CD4-positive, alpha-beta T cell treated with Interleukin-6 for 4 hours (primary cell): ENCODE data around the gene PREX1.

ENCODE experiments used
- DNase-seq: peaks from one replicate; pipeline ENCODE4 v3.0.0-alpha.2; 2020; ENCODE audit warnings: mixed read lengths

The PREX1 gene

DNA sequence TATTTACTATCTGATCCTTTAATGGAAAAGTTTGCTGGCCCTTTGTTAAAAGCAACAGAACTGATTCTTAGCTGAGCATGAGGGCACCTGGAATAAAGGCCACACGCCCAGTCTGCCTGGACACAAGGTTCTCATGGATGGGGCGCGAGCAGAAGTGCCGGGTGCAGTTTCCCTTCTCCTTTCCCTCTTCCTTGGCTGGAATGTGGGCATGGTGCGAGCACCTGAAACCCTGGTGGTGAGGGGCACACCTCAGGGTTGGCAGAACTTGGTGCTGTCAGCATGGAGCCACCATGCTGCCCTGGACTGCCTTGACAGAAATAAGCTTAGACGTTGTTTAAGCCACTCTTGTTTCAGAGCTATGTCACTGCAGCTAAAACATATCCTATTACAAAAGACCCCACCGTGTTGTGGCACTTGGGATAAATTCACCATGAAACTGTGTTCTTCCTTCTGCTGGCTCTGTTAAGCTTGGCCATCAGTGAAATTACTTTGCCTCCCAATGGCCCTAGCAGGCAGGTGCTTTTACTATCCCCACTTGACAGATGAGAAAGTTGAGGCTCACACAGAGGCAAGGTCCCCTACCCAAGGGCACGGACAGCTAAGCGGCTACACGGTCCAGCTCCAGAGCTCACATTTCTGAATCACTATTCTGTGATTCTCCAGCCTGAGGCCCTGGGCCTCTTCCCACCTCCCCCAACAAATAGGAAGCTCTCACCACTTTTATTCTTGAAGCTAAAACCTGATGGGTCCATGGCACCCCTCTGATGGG is 115.9 kb downstream of the PREX1 start:
- no peak for DNase-seq

DNA sequence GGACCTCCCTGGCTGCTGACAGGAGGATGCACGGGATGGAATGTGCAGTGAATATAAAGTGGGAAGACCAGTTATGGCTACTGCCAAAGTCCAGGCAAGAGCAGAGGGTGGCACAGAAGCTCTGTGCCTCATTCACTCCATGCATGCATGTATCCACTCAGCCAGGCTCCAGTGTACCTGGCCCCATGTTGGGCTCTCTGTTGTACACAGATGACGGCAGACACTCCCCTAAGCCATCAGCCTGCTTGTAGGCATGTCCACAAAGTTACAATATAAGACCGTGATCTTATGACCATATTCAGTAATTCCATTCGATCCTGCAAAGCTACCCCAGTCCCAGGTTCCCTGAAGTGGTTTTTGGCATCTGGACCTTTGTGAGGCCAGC is 116.8 kb downstream of the PREX1 start:
- no peak for DNase-seq

DNA sequence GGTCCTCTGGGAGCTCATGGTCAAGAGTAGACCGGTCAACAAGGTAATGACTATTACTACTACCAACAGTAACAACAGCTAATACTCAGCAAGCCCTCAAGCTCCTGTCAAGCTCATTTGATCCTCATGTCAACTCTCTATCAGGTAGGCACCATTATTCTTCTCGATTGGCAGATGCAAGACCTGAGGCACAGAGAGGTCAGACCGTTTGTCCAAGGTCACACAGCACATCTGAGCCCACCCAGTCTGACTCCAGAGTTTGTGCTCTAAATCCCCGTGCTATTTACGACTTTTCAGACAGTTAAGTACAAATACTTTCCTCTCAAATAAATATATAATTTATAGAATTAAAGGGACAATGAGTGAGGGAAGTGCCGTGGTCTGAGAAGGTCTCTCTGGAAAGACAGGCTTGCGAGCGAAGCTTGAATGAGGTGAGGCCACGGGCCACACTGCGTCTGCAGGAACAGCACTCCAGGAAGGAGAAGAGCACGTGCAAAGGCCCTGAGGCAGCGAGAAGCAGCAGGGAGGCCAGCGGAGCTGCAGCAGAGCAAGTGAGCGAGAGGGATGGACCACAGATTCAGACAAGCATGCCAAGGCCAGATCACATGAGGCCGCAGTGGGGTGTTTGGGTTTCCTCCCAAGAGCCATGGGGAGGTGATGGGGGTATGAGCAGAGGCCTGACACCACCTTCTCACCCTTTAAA is 117.3 kb downstream of the PREX1 start:
- no peak for DNase-seq

DNA sequence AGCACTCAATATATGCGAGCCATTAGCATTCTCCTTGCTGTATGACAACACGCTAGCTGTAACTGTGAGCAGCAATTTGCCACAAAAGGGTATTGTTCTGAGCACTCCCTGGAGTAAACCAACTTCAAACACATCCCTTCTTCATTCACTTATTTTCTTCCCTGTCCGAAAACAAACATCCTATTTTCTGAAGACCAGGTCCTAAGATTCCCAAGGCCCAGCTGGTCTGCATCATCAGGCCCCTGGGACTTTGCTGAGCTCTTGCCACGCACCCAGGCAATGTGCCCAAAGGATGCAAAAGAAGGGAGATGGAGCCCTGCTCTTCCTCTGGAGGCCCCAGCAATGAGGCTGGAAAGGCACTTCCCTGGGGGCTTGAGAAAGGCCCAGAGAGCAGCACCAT is 118.1 kb downstream of the PREX1 start:
- no peak for DNase-seq

DNA sequence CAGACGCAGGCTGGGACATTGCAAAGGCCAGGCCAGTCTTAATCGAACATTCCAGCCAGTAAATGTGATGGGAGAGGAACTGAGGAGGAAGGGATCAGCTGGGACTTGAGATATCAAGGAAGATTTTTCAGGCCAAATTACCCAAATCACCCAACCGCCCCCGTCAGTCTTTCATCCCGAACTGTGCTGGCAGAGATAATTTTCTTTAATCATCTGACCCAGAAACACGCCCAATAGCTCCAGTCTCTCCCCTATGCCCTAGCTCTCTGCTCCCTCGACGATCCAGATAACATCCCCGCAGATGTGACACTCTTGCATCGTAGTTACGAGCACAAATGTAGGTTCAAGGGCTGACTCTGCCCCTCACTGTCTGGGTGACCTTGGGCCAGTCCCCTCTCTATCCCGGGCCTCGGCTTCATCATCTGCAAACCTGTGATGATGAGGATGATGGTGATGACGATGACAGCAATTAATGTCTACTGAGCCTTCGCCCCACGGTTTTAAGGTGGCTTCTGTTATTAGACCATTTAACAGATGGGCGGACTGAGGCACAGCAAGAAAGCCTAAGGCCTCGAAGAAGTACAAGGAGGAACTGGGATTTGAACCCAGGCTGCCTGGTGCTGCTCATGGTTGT is 118.6 kb downstream of the PREX1 start:
- DNase-seq: no peak

DNA sequence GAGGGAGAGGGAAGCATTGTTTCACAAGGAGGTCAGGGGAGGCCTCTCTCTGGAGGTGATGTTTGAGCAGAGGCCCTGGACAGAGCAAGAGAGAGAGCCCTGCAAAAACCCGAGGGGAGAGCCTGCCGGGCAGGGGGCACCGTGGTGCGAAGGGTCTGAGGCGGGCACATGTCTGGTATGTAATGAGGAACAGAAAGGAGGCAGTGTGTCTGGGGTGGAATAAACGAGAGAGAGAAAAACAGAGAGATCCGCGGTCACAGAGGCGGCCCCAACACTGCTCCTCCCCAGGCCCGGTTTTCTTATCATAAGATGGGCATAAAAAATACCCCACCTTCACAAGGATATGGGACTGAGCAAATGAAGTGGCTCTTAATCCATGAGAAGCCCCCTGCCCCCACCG is 119.2 kb downstream of the PREX1 start:
- no peak for DNase-seq

DNA sequence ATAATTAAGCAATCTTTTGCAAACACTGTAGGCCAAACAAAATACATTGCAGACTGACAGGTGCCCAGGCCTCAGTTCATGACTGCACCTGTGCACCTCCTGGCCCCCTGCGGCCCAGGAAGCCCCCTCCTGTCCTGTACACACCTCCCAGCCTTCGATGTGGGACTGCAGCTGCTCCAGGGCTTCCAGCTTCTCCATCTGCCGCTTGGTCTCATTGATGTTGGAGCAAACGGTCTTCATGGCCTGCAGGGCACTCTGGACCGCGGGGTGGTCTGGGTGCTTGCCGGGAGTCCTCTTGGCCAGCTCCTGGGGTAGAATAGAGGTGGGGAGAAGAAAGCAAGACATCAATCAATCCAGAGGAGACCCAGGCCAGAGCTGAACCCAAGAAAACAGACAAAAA is 119.7 kb downstream of the PREX1 start:
- no peak for DNase-seq

DNA sequence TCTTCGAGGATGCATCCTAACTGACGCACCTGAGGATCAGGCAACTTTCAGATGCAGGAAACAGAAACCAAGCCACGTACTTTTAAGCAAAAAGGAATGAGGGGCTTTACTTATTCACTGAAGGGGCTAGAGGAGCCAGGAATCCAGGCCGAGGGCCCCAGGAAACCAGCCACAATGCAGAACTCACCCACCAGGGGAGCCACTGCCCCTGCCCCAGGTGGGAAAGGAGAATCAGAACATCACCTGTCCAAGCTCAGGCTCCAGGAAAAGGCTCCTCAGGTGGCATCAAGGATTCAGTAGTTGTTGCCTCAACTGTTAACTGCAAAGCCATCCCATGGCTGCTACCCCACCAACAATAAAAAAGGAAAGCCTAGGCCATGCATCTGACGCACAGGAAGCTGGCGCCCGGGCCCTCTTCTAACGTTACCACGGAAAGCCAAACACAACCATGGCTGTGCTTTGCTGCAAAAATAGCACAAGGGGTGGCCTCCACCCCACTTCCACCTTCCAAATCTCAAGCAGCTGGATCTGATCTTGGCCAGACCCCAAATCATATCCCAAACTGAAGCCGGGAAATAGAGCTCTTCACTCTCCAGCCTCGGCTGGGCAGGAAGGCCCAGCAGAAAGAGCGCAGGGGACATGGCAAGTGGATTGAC is 121.0 kb downstream of the PREX1 start:
- peak; percentile 23 for DNase-seq

DNA sequence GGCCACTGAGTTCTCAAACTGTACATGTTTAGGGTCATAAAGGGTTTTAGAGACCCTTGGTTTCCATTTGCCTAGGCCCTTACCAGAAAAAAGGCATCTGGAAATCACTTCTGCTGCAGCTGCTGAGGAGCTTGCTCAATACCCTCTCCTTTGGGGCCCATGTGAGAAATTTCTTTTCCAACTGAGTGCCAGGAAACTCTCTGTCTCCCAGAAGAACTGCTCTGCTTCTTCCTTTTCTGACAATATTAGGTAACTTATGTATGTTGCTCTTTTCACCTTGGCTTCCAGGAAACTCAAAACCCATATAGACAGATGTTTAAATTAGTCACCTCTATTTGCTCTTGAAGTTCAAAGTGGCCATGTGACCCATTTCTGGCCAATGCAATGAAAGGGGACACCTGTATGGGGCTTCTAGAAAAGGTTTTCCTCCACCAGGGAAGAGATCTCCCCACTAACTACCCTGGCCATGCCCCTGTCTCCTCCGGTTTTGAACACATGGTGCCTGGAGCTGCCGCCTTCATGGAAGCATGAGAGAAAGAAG is 121.6 kb downstream of the PREX1 start:
- DNase-seq: no peak

DNA sequence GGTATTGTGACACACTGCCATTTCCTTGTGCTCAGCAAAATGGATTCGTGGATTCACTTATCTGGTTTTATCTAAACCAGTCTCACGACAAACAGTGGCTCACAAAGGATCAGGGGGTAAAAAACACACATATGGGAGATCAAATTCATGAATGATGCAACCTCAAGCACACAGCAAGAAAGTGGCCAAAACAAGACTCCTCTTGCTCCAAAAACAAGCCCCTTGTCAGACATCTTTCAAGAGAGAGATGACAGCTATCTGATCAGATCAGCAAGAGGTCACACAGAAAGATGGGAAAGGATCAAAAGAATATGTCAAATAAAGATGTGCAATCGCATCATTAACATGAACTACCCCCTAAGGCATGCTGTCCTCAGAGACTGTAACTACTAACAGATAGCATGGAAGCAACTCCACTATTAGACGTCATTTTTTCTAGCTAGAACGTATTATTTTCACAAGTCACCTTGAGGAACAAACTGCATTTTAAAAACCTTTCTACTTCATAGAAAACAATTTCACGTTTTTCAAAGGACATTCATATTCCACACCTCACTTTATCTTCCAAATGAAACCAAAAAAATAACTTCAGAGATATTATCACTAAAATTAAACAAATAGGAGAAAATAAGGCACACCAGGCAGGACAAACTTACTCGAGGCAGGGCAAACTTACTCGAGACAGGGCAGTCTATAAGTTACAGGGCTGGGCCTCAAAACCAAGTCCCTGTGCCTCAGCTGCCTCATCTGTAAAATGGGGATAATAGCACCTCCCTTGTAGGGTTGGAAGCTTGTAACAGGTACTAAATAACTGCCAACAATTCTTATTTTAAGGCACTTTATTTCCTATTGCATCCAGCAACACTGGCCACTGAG is 122.3 kb downstream of the PREX1 start:
- no peak for DNase-seq

DNA sequence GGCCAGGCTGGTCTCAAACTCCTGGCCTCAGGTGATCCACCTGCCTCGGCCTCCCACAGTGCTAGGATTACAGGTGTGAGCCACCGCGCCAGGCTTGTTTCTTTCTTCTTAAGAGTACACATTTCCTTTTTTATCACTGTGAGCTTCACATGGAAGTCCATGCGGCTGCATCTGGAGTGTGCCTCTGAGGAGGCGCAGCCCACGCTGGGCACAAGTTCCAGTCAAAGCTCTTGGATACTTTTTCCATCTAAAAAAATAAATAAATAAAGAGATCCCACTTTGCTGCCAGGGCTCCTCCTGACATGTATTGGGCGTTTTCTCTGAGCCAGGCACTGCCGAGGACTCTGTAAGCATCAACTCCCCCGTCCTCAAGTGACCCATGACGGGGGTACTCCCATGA is 123.0 kb downstream of the PREX1 start:
- no peak for DNase-seq

DNA sequence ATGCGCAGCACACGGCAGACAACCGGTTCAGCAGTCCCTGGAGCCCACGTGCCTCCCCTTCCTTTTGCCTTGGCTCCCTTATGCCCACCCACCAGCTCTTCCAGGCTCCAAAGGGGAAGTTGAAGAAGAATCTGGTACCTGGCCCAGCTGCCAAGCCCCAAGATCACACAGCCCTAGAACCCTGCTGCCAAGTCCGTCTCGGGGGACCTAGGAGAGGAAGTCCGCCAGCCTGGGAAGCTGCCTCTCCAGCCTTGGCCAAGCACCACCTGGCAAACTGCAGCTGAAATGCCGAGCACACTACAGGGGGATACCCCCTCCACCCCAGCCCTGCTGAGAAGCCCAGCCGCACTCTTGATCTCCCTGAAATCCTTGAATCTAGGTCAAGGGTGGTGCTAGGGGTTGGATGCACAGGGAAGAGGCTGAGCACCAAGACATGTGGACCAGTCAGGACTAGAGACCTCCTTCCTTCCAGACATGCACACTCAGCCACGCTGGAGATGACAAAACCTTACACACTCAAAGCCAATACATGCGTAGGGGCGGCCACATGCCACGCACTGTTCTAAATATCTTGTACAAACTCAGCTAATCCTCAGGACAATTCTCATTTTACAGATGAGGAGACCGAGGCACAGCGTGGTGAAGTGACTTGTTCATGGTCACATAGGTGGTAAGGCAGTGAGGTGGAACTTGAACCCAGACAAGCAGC is 124.1 kb downstream of the PREX1 start:
- no peak for DNase-seq

DNA sequence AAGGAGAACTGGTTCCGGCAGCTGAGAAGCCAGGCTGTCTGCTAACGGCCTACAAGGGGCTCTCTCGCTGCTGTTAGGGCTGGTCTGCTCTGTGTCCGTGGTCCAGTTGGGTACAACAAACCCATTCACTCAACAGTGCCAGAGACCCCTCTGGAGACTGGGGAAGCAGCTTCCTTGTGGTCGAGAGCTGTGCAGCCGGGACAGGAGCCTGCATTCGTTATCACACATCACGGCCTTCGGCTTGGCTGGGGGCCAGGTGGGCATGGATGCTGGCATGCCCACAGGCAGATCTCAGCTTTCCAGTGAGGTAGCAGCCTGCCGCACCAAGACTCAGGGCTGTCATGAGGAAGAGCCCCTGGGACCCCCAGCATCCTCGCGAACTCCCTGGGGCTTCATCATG is 124.7 kb downstream of the PREX1 start:
- DNase-seq: no peak

DNA sequence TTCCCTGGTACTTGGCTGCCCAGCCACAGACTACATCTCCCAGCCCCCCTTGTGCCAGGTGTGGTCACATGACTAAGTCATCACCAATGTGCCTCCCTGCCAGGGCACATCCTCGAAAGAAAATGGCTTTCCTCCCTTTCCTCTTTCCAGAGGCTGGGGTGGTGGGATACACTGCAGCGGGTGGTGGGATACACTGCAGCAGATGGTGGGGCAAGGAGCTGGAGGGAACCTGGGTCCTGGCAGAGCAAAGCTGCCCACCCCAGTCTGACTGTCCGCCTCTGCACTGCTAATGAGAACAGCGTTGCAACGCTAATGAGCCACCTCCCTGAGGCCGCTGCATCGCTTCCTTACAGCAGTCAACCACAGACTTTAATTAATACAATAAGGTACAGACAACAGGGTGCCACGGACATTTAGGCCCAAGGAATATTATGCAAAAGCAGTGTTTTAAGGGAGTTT is 125.3 kb downstream of the PREX1 start:
- no peak for DNase-seq

DNA sequence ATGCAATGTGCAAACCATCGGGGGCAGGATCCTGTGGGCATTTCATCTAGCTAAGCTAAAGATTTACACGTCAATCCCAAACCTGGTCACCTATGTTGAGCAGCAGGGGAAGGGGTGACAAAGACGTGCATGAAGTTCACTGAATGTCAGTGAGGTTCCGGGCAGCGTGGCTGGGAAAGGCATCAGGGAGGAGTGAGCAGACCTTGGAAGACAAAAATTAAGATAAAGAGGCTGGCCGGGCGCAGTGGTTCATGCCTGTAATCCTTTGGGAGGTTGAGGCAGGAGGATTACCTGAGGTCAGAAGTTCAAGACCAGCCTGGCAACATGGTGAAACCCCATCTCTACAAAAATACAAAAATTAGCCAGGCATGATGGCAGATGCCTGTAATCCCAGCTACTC is 126.1 kb downstream of the PREX1 start:
- no peak for DNase-seq

DNA sequence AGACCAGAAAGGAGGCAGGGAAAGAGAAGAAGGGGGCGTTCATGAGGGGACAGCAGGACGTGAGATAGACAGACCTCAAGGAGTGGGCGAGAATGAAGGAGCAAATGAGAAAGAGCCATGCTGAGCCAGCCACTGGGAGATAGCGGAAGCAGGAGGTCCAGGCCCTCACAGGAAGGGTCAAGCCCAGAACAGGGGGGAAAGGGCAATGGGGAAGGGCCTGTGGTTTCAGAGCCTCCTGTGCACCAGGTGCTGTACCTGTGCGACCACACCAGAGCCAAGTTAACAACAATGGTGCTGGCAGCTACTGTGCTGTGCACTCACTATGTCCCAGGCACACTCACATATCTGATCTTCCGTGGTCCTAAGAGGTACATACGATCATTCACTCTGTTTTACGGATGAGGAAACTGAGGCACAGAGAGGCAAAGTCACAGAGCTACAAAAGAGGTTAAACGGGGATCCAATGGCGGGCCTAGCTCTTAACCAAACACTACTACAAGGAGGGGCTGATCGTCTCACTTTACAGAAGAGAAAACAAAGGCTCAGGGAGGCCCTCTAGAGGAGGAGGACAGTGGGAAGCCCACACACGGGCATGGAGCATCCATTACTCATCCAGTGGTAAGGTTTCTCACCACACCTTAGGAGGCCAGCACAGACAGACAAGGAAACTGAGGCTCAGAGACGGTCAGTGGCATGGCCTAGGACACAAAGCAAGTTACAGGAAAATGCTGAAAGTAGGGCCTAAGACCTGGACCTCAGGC is 129.1 kb downstream of the PREX1 start:
- DNase-seq: no peak

DNA sequence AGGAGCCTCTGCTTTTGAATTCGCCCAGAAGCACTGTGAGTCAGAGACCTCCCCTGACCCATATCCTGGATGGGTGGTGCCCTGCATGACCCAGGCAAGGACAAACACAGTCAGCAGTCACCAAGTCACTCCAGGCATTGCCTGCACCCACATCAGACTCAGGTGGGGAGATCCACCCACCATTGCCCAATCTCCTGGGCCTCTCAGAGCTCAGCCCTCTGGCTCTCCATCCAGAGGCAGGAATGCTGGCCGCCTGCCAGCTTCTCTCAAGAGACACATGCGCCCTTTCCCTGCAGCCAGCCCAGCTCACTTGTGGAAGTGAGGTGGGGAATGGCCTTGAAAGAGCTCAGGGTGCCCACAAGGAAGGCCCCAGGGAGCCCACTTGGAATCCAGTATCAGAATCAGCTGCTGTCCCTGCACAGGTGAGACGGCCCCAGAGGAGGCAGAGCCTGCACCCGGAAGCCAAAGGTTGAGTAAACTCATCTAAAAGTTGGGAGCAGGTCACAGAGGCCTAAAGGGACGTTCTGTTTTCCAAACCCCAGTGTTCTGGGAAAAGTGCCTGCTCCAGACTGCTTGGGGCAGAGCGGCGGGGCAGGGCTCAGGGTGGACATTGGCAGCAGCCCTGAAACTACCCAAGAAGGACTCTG is 129.8 kb downstream of the PREX1 start:
- DNase-seq: peak; percentile 15

DNA sequence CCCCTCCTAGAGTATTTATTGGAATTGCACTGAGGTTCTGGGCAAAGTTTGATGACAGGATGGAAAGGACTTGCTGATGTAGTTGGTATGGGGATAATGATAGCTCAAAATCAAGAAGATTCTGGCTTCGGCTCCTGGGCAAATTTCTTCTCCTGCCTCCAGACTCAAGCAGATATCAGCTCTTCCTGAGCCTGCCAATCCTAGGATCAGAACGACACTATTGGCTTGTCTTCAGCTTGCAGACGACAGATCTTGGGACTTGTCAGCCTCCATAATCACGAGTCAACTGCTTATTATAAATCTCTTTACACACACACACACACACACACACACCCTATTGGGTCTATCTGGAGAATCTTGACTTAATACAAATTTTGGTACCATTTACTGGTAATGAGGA is 131.1 kb downstream of the PREX1 start:
- DNase-seq: no peak

DNA sequence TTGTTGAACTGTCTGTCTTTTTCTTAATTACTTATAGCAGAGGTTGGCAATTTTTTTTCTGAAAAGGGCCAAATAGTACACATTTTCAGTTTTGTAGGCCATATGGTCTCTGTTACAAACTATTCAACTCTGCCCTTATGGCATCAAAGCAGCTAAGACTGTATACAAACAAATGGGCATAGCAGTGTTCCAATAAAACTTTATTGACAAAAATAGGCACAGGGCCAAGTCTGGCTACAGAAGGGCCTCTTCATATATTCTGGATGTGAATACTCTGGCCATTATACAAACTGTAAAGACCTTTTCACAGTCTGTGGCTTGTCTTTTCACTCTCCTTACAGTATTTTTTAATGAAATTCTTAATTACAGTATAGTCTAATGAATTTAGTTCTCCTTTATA is 132.1 kb downstream of the PREX1 start:
- DNase-seq: no peak

DNA sequence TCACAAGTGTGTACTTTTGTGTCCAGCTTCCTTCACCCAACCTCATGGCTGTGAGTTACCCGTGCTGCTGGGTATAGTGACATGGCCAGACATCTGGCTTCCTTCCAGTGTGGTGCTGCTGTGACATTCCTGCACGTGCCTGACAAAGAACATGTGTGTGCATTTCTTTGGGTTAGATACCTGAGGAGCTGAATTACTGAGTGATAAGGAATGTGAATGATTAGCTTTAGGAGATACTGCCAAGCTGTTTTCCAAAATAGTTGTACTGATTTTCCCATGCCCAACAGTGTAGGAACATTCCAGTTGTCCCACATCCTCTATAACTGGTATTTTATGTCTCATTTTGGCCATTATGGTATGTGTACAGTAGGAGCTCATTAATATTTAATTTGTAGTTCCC is 132.5 kb downstream of the PREX1 start:
- no peak for DNase-seq
